ENCODE measurements around the gene RAB3D.
A peak's percentile ranks its signal among the peaks of the same experiment; 100 is the strongest.

Gene RAB3D

GRCh38 chr19:11349171-11349570, 9.7 kb upstream of the RAB3D start:
- Histone ChIP-seq H3K9ac (ENCODE audit: low read length) (no peak overlapping the region), H3K23ac (ENCODE audit: low read length) (no peak overlapping the region), H3K27me3 (ENCODE audit: insufficient read depth, low read length) (no peaks in the 10 kb centered on the region), H4K12ac (ENCODE audit: low read depth, low read length) (no peak overlapping the region), H3K4me1 (ENCODE audit: control insufficient read depth in 1 of 2, insufficient read depth in 2 of 2, low read length in 2 of 2) (peaks cover 6 to 7% of the 10 kb centered on the region in 2 experiments), H2AFZ (ENCODE audit: insufficient read depth, low read length, poor library complexity) (no peak overlapping the region), H3K79me2 (ENCODE audit: control insufficient read depth, insufficient read depth, low read length, poor library complexity) (no peaks in the 10 kb centered on the region), H4K8ac (ENCODE audit: low read depth, low read length) (no peak overlapping the region), H3K4ac (ENCODE audit: low read depth, low read length) (no peak overlapping the region), H3K27ac (ENCODE audit: low read depth, low read length) (no peak overlapping the region), H3K4me3 (ENCODE audit: low read depth, low read length) (no peak overlapping the region), H3K79me1 (ENCODE audit: low read length) (peaks cover 3% of the 10 kb centered on the region), H2BK120ac (ENCODE audit: insufficient read depth, low read length, poor library complexity) (no peak overlapping the region), H3K14ac (ENCODE audit: low read length) (no peak overlapping the region), H2BK5ac (ENCODE audit: low read depth, low read length, poor library complexity) (no peak overlapping the region), H2AK5ac (ENCODE audit: low read length) (no peak overlapping the region), H3K36me3 (ENCODE audit: control insufficient read depth in 1 of 2, insufficient read depth in 2 of 2, low read length in 2 of 2) (no peaks in the 10 kb centered on the region), H3K18ac (ENCODE audit: low read length) (no peak overlapping the region), H2BK12ac (ENCODE audit: low read length) (no peak overlapping the region), H4K91ac (ENCODE audit: low read depth, low read length) (no peak overlapping the region), H3K9me3 (ENCODE audit: insufficient read depth, low read depth, low read length) (peaks cover 11% of the 10 kb centered on the region), H3K4me2 (ENCODE audit: low read length) (no peak overlapping the region)
- no CpG with 5 or more reads among the region's 4 CpGs for WGBS (ENCODE audit: extremely low coverage, insufficient coverage, insufficient read length)
- no peak for DNase-seq

GRCh38 chr19:11347546-11348039, 8.1 kb upstream of the RAB3D start:
- Histone ChIP-seq H3K9me3 (ENCODE audit: insufficient read depth, low read depth, low read length) (peaks cover 11% of the 10 kb centered on the region), H4K12ac (ENCODE audit: low read depth, low read length) (no peak overlapping the region), H3K79me1 (ENCODE audit: low read length) (peaks cover 3% of the 10 kb centered on the region), H3K14ac (ENCODE audit: low read length) (no peak overlapping the region), H2BK120ac (ENCODE audit: insufficient read depth, low read length, poor library complexity) (no peak overlapping the region), H3K4me1 (ENCODE audit: control insufficient read depth in 1 of 2, insufficient read depth in 2 of 2, low read length in 2 of 2) (peaks cover 6 to 7% of the 10 kb centered on the region in 2 experiments), H2BK5ac (ENCODE audit: low read depth, low read length, poor library complexity) (no peak overlapping the region), H4K91ac (ENCODE audit: low read depth, low read length) (no peak overlapping the region), H3K18ac (ENCODE audit: low read length) (no peak overlapping the region), H3K4ac (ENCODE audit: low read depth, low read length) (no peak overlapping the region), H3K23ac (ENCODE audit: low read length) (no peak overlapping the region), H3K4me3 (ENCODE audit: low read depth, low read length) (no peak overlapping the region), H3K36me3 (ENCODE audit: control insufficient read depth in 1 of 2, insufficient read depth in 2 of 2, low read length in 2 of 2) (no peaks in the 10 kb centered on the region), H3K27me3 (ENCODE audit: insufficient read depth, low read length) (no peaks in the 10 kb centered on the region), H4K8ac (ENCODE audit: low read depth, low read length) (no peak overlapping the region), H3K4me2 (ENCODE audit: low read length) (no peak overlapping the region), H2AK5ac (ENCODE audit: low read length) (no peak overlapping the region), H2AFZ (ENCODE audit: insufficient read depth, low read length, poor library complexity) (no peak overlapping the region), H3K79me2 (ENCODE audit: control insufficient read depth, insufficient read depth, low read length, poor library complexity) (no peaks in the 10 kb centered on the region), H3K27ac (ENCODE audit: low read depth, low read length) (no peak overlapping the region), H2BK12ac (ENCODE audit: low read length) (no peak overlapping the region), H3K9ac (ENCODE audit: low read length) (no peak overlapping the region)
- no CpG with 5 or more reads among the region's 7 CpGs for WGBS (ENCODE audit: extremely low coverage, insufficient coverage, insufficient read length)
- DNase-seq = no peak

GRCh38 chr19:11346104-11346940, 6.9 kb upstream of the RAB3D start, which contains the start of the genes CCDC159 and TMEM205:
CCDC159 (plus strand) TSS chr19:11346519; CDS start chr19:11346607, 88 bp downstream.
TMEM205 (minus strand) TSS chr19:11346268; CDS start chr19:11345619, 649 bp downstream.
- Histone ChIP-seq H3K27ac (ENCODE audit: low read depth, low read length) (peak within 1 kb of the TSS; percentile 45), H3K23ac (ENCODE audit: low read length) (no peak within 1 kb of the TSS), H3K14ac (ENCODE audit: low read length) (peak within 1 kb of the TSS; percentile 37), H3K36me3 (ENCODE audit: control insufficient read depth in 1 of 2, insufficient read depth in 2 of 2, low read length in 2 of 2) (no peaks in the 10 kb centered on the region), H3K79me1 (ENCODE audit: low read length) (peaks cover 3% of the 10 kb centered on the region), H4K12ac (ENCODE audit: low read depth, low read length) (peak within 1 kb of the TSS; percentile 84), H2AFZ (ENCODE audit: insufficient read depth, low read length, poor library complexity) (peak within 1 kb of the TSS; percentile 82), H3K4me3 (ENCODE audit: low read depth, low read length) (peak within 1 kb of the TSS; percentile 80), H3K9ac (ENCODE audit: low read length) (peak within 1 kb of the TSS; percentile 65), H2BK12ac (ENCODE audit: low read length) (no peak within 1 kb of the TSS), H4K8ac (ENCODE audit: low read depth, low read length) (peak within 1 kb of the TSS; percentile 87), H4K91ac (ENCODE audit: low read depth, low read length) (peak within 1 kb of the TSS; percentile 27), H3K4ac (ENCODE audit: low read depth, low read length) (no peak within 1 kb of the TSS), H3K4me2 (ENCODE audit: low read length) (peak within 1 kb of the TSS; percentile 90), H2BK120ac (ENCODE audit: insufficient read depth, low read length, poor library complexity) (no peak within 1 kb of the TSS), H3K4me1 (ENCODE audit: control insufficient read depth in 1 of 2, insufficient read depth in 2 of 2, low read length in 2 of 2) (peaks cover 6 to 7% of the 10 kb centered on the region in 2 experiments), H2AK5ac (ENCODE audit: low read length) (no peak within 1 kb of the TSS), H3K79me2 (ENCODE audit: control insufficient read depth, insufficient read depth, low read length, poor library complexity) (no peaks in the 10 kb centered on the region), H2BK5ac (ENCODE audit: low read depth, low read length, poor library complexity) (no peak within 1 kb of the TSS), H3K9me3 (ENCODE audit: insufficient read depth, low read depth, low read length) (peaks cover 11% of the 10 kb centered on the region), H3K18ac (ENCODE audit: low read length) (no peak within 1 kb of the TSS), H3K27me3 (ENCODE audit: insufficient read depth, low read length) (no peaks in the 10 kb centered on the region)
- WGBS (ENCODE audit: extremely low coverage, insufficient coverage, insufficient read length) = no CpG with 5 or more reads among the region's 50 CpGs
- peak; percentile 99 to 100 for DNase-seq

GRCh38 chr19:11345122-11345803, 5.8 kb upstream of the RAB3D start:
- Histone ChIP-seq H3K4me1 (ENCODE audit: control insufficient read depth in 1 of 2, insufficient read depth in 2 of 2, low read length in 2 of 2) (peaks cover 6 to 7% of the 10 kb centered on the region in 2 experiments), H3K27me3 (ENCODE audit: insufficient read depth, low read length) (no peaks in the 10 kb centered on the region), H4K8ac (ENCODE audit: low read depth, low read length) (no peak overlapping the region), H3K79me1 (ENCODE audit: low read length) (peaks cover 3% of the 10 kb centered on the region), H3K4ac (ENCODE audit: low read depth, low read length) (no peak overlapping the region), H3K23ac (ENCODE audit: low read length) (no peak overlapping the region), H3K18ac (ENCODE audit: low read length) (no peak overlapping the region), H4K12ac (ENCODE audit: low read depth, low read length) (no peak overlapping the region), H2BK120ac (ENCODE audit: insufficient read depth, low read length, poor library complexity) (no peak overlapping the region), H3K36me3 (ENCODE audit: control insufficient read depth in 1 of 2, insufficient read depth in 2 of 2, low read length in 2 of 2) (no peaks in the 10 kb centered on the region), H3K9me3 (ENCODE audit: insufficient read depth, low read depth, low read length) (peaks cover 8% of the 10 kb centered on the region), H2BK5ac (ENCODE audit: low read depth, low read length, poor library complexity) (no peak overlapping the region), H3K9ac (ENCODE audit: low read length) (no peak overlapping the region), H3K4me3 (ENCODE audit: low read depth, low read length) (peak overlapping the region; percentile 2), H3K27ac (ENCODE audit: low read depth, low read length) (no peak overlapping the region), H2AFZ (ENCODE audit: insufficient read depth, low read length, poor library complexity) (peak overlapping the region; percentile 1), H2AK5ac (ENCODE audit: low read length) (no peak overlapping the region), H3K79me2 (ENCODE audit: control insufficient read depth, insufficient read depth, low read length, poor library complexity) (no peaks in the 10 kb centered on the region), H4K91ac (ENCODE audit: low read depth, low read length) (no peak overlapping the region), H3K14ac (ENCODE audit: low read length) (no peak overlapping the region), H3K4me2 (ENCODE audit: low read length) (peak overlapping the region; percentile 73), H2BK12ac (ENCODE audit: low read length) (no peak overlapping the region)
- DNase-seq = no peak
- no CpG with 5 or more reads among the region's 15 CpGs for WGBS (ENCODE audit: extremely low coverage, insufficient coverage, insufficient read length)

Measured in trophoblast cell (in vitro differentiated cells and primary cell).